Left lung (tissue), 10 donors: ENCODE data around the gene SIK2. TPM values are rescaled to one million over a fixed set of nuclear protein-coding genes. Genes with fewer than 3 reads are reported as not detected.

Experiments used
- ATAC-seq: fragments of 200-7000 bp; cut with Tn5 transposase; one replicate; pipeline ENCODE4 v1.9.1; 2020; ENCODE audit warnings: moderate library complexity
- DNase-seq, 4 donors: peaks; one replicate each; pipeline ENCODE4 v3.0.0-alpha.2; 2013 to 2020
- H3K27ac ChIP-seq, 2 donors: fragments of 200-600 bp; sonication (generic) in 1 of 2; one replicate each; pipeline versions ENCODE4 v1.5.0 to v1.8.0; 2020 to 2021
- H3K27me3 ChIP-seq, 2 donors: fragments of 200-600 bp; sonication (generic) in 1 of 2; one replicate each; pipeline versions ENCODE4 v1.5.0 to v1.8.0; 2020 to 2021
- H3K36me3 ChIP-seq, 2 donors: fragments of 200-600 bp; sonication (generic) in 1 of 2; one replicate each; pipeline versions ENCODE4 v1.5.0 to v1.8.0; 2020 to 2021
- H3K4me1 ChIP-seq, 2 donors: fragments of 200-600 bp; one replicate each; pipeline ENCODE4 v1.8.0; 2021
- H3K4me3 ChIP-seq, 2 donors: fragments of 200-600 bp; sonication (generic) in 1 of 2; one replicate each; pipeline versions ENCODE4 v1.5.0 to v1.8.0; 2020 to 2021; ENCODE audit warnings: mild to moderate bottlenecking in 1 of 2
- H3K9me3 ChIP-seq, 2 donors: fragments of 200-600 bp; sonication (generic) in 1 of 2; one replicate each; pipeline versions ENCODE4 v1.5.0 to v1.8.0; 2020 to 2021
- intact Hi-C, 2 donors: fragments of 100-400 bp; cut with DNase I; formaldehyde crosslinking; loops; one replicate each; pipeline versions ENCODE4 v1.11.2 to v1.14.2; 2022
- polyA plus RNA-seq, 6 donors: library from polyadenylated mRNA; unstranded; fragments of 120-200 nt; gene quantifications; one replicate each; pipeline ENCODE4 v1.2.1, GENCODE V29; 2013; ENCODE audit not compliant: insufficient read length in 6 of 6
- total RNA-seq, 2 donors: library from RNA; stranded (reverse); fragmentation: NEBNext Ultra II Directional; extraction: Animal tissue kit (Norgen Biotek cat#: 25700); gene quantifications; one replicate each; pipeline ENCODE4 v1.2.1, GENCODE V29; 2021
- TF ChIP-seq, protein P1 (sequence below), 2 donors: fragments of 200-600 bp; sonication (generic) in 1 of 2; IDR thresholded peaks; one replicate each; pipeline versions ENCODE4 v1.5.0 to v1.8.0; 2021; ENCODE audit warnings: antibody characterized with exemption in 2 of 2
- donor health status: DM: no; HTN: yes; CAD: no.
- donor health status: DM: no; HTN: no; CAD: no.

The SIK2 gene
- total and polyA plus RNA-seq, 8 donors, result 23.3 to 35.1 (median 30.8) TPM

DNA sequence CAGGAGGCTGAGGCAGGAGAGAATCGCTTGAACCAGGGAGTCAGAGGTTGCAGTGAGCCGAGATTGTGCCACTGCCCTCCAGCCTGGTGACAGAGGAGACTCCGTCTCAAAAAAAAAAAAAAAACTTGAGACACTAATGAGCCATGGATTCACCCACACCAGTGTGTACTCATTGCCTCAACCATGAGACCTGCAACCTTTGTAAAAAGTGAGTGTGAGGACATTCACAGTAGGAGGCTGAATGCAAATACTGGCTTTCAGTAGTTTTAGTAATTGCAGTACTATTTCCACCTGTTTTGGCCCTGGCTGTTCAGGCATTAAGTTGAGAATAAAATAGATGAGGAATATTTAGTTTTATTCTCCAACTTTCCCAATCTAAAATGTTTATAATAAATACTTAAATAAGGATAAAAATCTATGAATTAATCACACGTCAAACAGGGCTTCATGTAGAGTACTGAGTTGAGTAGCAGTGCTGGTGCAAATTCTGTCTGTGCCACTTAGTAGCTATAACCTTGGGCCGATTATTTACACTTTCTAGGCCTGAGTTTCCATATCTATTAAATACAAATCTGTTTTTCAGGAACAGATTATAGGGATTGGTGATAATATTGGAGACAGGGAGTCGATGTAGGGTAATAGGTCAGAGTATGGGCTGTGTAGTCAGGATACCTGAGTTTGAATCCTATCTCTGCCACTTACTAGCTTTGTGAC, 91.1 kb downstream of the SIK2 start:
- intact Hi-C loops, result no loop called here
- peaks cover 0 to 16% of the 10 kb centered on the region in 2 donors for H3K36me3 ChIP-seq
- DNase-seq, result no peak
- no peaks in the 10 kb centered on the region for H3K27me3 ChIP-seq
- peaks cover 11 to 15% of the 10 kb centered on the region in 2 donors for H3K4me1 ChIP-seq
- no peak overlapping the region for H3K4me3 ChIP-seq
- no peak overlapping the region for H3K27ac ChIP-seq
- ATAC-seq, result no peak
- TF ChIP-seq, protein P1, sequence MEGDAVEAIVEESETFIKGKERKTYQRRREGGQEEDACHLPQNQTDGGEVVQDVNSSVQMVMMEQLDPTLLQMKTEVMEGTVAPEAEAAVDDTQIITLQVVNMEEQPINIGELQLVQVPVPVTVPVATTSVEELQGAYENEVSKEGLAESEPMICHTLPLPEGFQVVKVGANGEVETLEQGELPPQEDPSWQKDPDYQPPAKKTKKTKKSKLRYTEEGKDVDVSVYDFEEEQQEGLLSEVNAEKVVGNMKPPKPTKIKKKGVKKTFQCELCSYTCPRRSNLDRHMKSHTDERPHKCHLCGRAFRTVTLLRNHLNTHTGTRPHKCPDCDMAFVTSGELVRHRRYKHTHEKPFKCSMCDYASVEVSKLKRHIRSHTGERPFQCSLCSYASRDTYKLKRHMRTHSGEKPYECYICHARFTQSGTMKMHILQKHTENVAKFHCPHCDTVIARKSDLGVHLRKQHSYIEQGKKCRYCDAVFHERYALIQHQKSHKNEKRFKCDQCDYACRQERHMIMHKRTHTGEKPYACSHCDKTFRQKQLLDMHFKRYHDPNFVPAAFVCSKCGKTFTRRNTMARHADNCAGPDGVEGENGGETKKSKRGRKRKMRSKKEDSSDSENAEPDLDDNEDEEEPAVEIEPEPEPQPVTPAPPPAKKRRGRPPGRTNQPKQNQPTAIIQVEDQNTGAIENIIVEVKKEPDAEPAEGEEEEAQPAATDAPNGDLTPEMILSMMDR (IDR thresholded peaks at IDR 0.05), result no peak
- H3K9me3 ChIP-seq, result no peaks in the 10 kb centered on the region

DNA sequence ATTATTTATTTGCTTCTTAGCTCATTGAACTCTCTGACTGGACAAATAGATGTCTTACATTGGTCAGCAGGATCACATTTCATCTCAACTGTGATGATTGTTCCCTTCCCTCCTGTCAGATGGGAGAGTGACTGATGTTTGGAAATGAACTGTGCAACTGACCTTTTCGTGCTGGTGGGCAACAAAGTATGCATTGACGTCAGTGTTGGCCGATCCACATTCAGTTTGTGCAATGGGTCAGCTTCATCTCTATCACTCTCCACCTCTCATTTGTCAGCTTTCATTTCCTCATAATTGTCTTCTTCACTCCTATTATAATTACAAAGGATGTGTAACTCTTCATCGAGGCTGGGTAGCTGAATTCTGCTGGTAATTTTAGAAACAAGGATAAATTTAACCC, 92.6 kb downstream of the SIK2 start:
- peak in 1 of 4 donors; percentile 44 for DNase-seq
- TF ChIP-seq, protein P1 (IDR thresholded peaks at IDR 0.05), result no peak
- intact Hi-C loops, result no loop called here
- Histone ChIP-seq H3K27me3 (no peaks in the 10 kb centered on the region), H3K36me3 (peaks cover 0 to 4% of the 10 kb centered on the region in 2 donors), H3K4me1 (peaks cover 11 to 15% of the 10 kb centered on the region in 2 donors), H3K4me3 (no peak overlapping the region), H3K27ac (no peak overlapping the region), H3K9me3 (no peaks in the 10 kb centered on the region)
- peak; percentile 43 for ATAC-seq

DNA sequence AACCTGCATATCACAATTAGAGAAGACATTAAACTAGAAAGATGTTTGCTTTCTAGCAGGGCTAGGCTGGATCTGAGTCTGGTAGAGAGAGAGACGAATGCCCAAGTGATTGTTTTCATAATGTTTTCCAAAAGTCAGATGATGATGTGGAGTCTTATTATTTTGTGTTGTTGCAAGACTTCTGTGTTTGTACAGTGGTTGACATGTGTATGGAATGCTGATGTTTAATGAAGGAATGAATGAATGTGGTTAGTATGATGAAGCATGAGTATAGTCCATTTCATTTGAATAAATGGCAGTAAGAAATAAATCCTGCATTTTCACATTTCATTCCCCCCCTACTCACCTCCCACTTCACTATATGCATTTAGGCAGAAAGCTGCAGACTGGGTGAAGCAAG, 94.3 kb downstream of the SIK2 start:
- intact Hi-C loops, result no loop called here
- H3K4me3 ChIP-seq, result no peak overlapping the region
- no peaks in the 10 kb centered on the region for H3K27me3 ChIP-seq
- H3K4me1 ChIP-seq, result peaks cover 11 to 15% of the 10 kb centered on the region in 2 donors
- TF ChIP-seq, protein P1 (IDR thresholded peaks at IDR 0.05), result no peak
- no peak for ATAC-seq
- H3K36me3 ChIP-seq, result peaks cover 0 to 5% of the 10 kb centered on the region in 2 donors
- no peak overlapping the region for H3K27ac ChIP-seq
- no peak for DNase-seq
- no peaks in the 10 kb centered on the region for H3K9me3 ChIP-seq

DNA sequence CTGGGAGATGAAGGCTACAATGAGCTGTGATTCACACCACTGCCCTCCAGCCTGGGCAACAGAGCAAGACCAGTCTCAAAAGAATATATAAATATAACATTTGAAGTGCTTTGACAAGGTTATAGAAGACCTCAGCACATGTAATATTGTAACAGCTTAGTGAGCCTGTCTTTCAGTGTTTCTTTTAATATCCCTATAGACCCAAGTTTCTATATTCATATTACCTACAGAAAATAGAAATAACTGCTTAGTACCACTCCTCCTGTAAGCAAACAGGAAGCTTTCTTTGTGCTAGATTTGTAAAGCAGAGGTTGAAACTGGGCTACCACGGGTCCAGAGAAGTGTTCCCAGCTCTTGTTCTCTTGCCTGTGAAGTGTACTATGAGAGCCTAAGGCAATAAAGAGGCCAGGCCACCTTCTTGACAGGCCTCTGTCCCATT, 95.7 kb downstream of the SIK2 start:
- intact Hi-C loops, result no loop called here
- Histone ChIP-seq H3K27ac (no peak overlapping the region), H3K36me3 (peaks cover 0 to 19% of the 10 kb centered on the region in 2 donors), H3K27me3 (no peaks in the 10 kb centered on the region), H3K4me3 (no peak overlapping the region), H3K9me3 (no peaks in the 10 kb centered on the region), H3K4me1 (peaks cover 11 to 15% of the 10 kb centered on the region in 2 donors)
- TF ChIP-seq, protein P1 (IDR thresholded peaks at IDR 0.05), result no peak
- DNase-seq (no peak), ATAC-seq (peak; percentile 41)

DNA sequence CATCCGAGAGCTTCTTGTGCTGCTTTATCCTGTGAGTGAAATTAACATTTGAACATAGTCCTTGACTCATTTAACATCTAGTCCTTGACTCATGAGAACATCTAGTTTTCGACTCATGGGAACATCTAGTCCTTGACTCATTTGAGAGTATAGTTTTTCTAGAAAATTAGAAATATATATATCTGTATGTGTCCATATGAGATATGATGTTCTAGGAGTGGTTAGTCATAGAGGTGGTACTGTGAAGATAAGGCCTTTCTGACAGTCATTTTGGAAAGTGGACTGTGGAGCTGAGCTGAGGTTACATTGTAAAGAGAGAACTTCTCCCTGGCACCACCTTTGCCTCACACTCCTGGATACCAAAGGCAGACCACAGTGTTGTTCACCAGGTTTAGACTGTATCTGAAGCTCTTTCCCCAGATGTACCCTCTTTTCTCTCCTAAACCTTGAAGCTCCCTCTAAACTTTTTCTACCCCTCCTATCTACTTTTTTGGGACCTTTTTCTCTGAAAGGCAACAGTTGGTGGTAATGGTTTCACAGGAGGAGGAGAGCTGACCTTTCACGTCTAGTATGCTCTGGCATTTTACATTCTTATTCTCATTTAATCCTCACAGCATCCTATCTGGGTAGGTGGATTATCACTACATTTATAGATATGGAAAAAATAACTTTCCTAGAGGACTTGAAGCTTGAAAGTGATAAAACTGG, 96.8 kb downstream of the SIK2 start:
- Histone ChIP-seq H3K27ac (no peak overlapping the region), H3K4me1 (peaks cover 7 to 15% of the 10 kb centered on the region in 2 donors), H3K27me3 (no peaks in the 10 kb centered on the region), H3K9me3 (no peaks in the 10 kb centered on the region), H3K4me3 (no peak overlapping the region), H3K36me3 (peaks cover 0 to 29% of the 10 kb centered on the region in 2 donors)
- ATAC-seq, result no peak
- TF ChIP-seq, protein P1 (IDR thresholded peaks at IDR 0.05), result no peak
- intact Hi-C loops, result no loop called here
- no peak for DNase-seq
